ENCODE measurements around the gene MYCN. TPM values are rescaled to one million over a fixed set of nuclear protein-coding genes. Genes with fewer than 3 reads are reported as not detected.

The MYCN gene
- total and polyA plus RNA-seq, 2 donors (not counting 3 experiments of a cell fraction or from before 2014, with no cell fraction given) = 0.47 to 6.8 TPM

DNA sequence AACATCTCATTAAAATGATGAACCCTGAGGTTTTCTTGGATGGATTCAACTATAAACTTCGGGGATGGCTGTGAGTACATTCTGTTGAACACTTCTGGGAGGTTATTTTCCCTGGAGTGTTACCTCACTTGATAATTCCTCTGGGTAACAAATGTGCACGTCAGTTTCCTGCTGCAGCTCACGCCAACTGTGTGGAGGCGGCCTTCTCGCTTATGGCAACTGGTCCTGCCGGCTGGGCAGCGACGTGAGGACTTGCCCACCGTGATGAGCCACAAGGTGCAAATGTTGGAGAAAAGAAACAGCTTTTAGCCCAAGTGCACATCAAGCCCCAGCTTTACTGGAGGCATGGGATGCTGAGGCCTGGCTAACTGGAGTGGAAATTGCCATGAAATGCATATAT, 15.9 kb downstream of the MYCN start:
- Histone ChIP-seq H3K27ac (ENCODE audit: insufficient read depth, low read depth, low read length) (no peak overlapping the region), H3K36me3 (ENCODE audit: control insufficient read depth in 2 of 2, extremely low read depth in 1 of 2, insufficient read depth in 2 of 2, low read length in 2 of 2) (no peaks in the 10 kb centered on the region), H3K4me2 (ENCODE audit: insufficient read depth, low read length) (no peak overlapping the region), H3K4me3 (replicated peaks in 1 of 3; ENCODE audit: insufficient read depth in 1 of 3, low read depth in 1 of 3, low read length in 3 of 3) (no peak overlapping the region), H4K20me1 (replicated peaks; ENCODE audit: control insufficient read depth, extremely low read depth, insufficient read depth, low read length) (no peaks in the 10 kb centered on the region), H3K4me1 (ENCODE audit: control insufficient read depth, extremely low read depth, insufficient read depth, low read length) (no peaks in the 10 kb centered on the region), H2AFZ (ENCODE audit: low read depth, low read length) (no peak overlapping the region), H3K79me2 (ENCODE audit: control insufficient read depth, insufficient read depth, low read length) (no peaks in the 10 kb centered on the region), H3K27me3 (ENCODE audit: control insufficient read depth in 2 of 2, insufficient read depth in 2 of 2, low read length in 2 of 2) (no peaks in the 10 kb centered on the region), H3K9me1 (replicated peaks; ENCODE audit: control insufficient read depth, extremely low read depth, insufficient read depth, low read length) (no peaks in the 10 kb centered on the region), H3K9ac (replicated peaks; ENCODE audit: extremely low read depth, insufficient read depth, low read length) (no peak overlapping the region), H3K9me3 (replicated peaks; ENCODE audit: control insufficient read depth, insufficient read depth, low read length) (no peaks in the 10 kb centered on the region)
- intact Hi-C loops (cut with micrococcal nuclease) (no loop called here), dilution Hi-C loops (cut with MboI; ENCODE audit: extremely low pct_ligation_motif_present, low sequenced_read_pairs) (no loop called here)
- ChIA-PET CTCF (no interaction called here), POLR2A (no interaction called here)
- no TSS peak for BruUV-seq (replicated peaks)
- DNase-seq (ENCODE audit: low read depth, low spot score) (no peak), FAIRE-seq (no peak)
- TF ChIP-seq JUN (IDR thresholded peaks at IDR 0.05; ENCODE audit: borderline replicate concordance, insufficient read depth, insufficient read length, low read depth) (no peak), FOS (IDR thresholded peaks at IDR 0.05; ENCODE audit: borderline replicate concordance, insufficient read depth, low read length) (no peak), GATA2 (IDR thresholded peaks at IDR 0.05; ENCODE audit: insufficient read depth, insufficient read length, low read depth, low read length) (no peak), POLR2AphosphoS5 (IDR thresholded peaks at IDR 0.05; ENCODE audit: insufficient read depth, low read depth, low read length) (no peak), EZH2 (IDR thresholded peaks at IDR 0.05; ENCODE audit: borderline replicate concordance, low read depth, low read length, severe bottlenecking) (no peak), POLR2A (IDR thresholded peaks at IDR 0.05; ENCODE audit: low read depth, low read length) (no peak), MAX (IDR thresholded peaks at IDR 0.05; ENCODE audit: insufficient read depth, insufficient read length) (no peak), MYC (IDR thresholded peaks at IDR 0.05; ENCODE audit: low read depth, low read length) (no peak)

Data from endothelial cell of umbilical vein (primary cell).